ENCODE results near the gene CAPN5. TPM values are rescaled to one million over a fixed set of nuclear protein-coding genes. Genes with fewer than 3 reads are reported as not detected.
A peak's percentile ranks its signal among the peaks of the same experiment; 100 is the strongest.

Gene CAPN5
- total and polyA plus RNA-seq, 4 experiments from 2014 or later = 1.4 to 2.6 (median 1.7) TPM

DNA sequence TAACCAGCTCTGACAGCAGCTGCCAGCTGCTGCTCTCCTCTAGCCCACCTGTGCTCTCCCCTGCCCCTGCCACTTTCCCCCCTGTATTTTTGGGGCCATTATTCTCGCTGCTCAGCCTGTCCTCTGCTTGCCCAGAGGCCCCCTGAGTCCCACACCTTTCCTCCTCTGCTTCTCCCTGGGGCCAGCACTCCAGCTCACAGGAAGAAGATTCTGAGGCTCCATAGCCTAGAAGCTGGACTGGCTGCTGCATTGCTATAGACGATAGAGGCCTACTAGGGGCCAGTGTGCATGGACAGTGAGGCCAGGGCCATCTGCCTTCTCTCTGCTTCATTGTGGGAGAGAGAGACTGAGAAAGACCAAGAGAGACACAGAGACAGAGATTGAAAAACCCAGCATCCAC, 36.5 kb downstream of the CAPN5 start:
- intact Hi-C loops (cut with micrococcal nuclease) = no loop called here
- Mint-ChIP-seq H3K9me3 (no peaks in the 10 kb centered on the region), H3K4me3 (no peak overlapping the region), H3K36me3 (no peaks in the 10 kb centered on the region), H3K27ac (peak overlapping the region in 1 of 7 donors; percentile 77), H3K4me1 (peaks cover 0 to 2% (median 0%) of the 10 kb centered on the region in 4 donors), H3K27me3 (no peaks in the 10 kb centered on the region)
- DNase-seq = no peak
- no peaks in the 10 kb centered on the region for H3K27me3 ChIP-seq (ENCODE audit: insufficient read depth, low read length)
- H3K4me1 ChIP-seq (ENCODE audit: insufficient read depth, low read length) = no peaks in the 10 kb centered on the region
- no peak overlapping the region for H3K4me3 ChIP-seq (ENCODE audit: low read length in 2 of 2)
- POLR2A ChIA-PET (ENCODE audit: partially characterized antibody) = interaction anchor here (0.5 kb wide), 1 partner anchor 56 kb away, joined by 4 read pairs; no protein-coding TSS in a partner anchor
- H3K36me3 ChIP-seq (ENCODE audit: insufficient read depth, low read length) = no peaks in the 10 kb centered on the region
- no peaks in the 10 kb centered on the region for H3K9me3 ChIP-seq (ENCODE audit: control insufficient read depth in 1 of 2, low read length in 2 of 2)
- CTCF ChIA-PET (ENCODE audit: partially characterized antibody) = interaction anchor here (1.0 kb wide), 1 partner anchor 12 kb away, joined by 3 read pairs; no protein-coding TSS in a partner anchor
- no peak overlapping the region for H3K27ac ChIP-seq (ENCODE audit: low read depth, low read length)

DNA sequence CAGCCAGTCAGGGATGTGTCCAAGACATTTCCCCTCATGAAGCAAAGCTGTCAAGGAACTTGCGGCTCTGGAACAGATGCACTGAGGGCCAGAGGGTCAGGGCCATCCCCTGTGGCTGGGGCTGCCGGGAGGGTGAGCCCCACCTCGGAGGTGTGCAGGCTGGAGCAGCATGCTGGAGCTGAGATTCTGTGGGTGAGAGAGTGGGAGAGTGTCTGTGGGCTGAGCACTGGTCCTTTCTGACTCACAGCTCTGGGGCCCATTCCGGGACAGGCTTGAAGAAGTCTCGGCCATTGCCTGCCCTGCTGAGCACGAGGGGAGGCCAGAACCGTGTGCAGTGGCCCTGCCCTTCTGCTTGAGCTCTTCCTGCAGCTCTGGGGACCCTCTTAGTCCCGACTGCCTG, 38.0 kb downstream of the CAPN5 start:
- Histone ChIP-seq H3K9me3 (ENCODE audit: control insufficient read depth in 1 of 2, low read length in 2 of 2) (no peaks in the 10 kb centered on the region), H3K27ac (ENCODE audit: low read depth, low read length) (no peak overlapping the region), H3K36me3 (ENCODE audit: insufficient read depth, low read length) (no peaks in the 10 kb centered on the region), H3K4me3 (ENCODE audit: low read length in 2 of 2) (no peak overlapping the region), H3K27me3 (ENCODE audit: insufficient read depth, low read length) (no peaks in the 10 kb centered on the region), H3K4me1 (ENCODE audit: insufficient read depth, low read length) (no peaks in the 10 kb centered on the region)
- ChIA-PET POLR2A (ENCODE audit: partially characterized antibody) (no interaction called here), CTCF (ENCODE audit: partially characterized antibody) (no interaction called here)
- Mint-ChIP-seq H3K36me3 (no peaks in the 10 kb centered on the region), H3K27me3 (no peaks in the 10 kb centered on the region), H3K4me3 (no peak overlapping the region), H3K27ac (no peak overlapping the region), H3K9me3 (no peaks in the 10 kb centered on the region), H3K4me1 (peaks cover 0 to 2% (median 0%) of the 10 kb centered on the region in 4 donors)
- intact Hi-C loops (cut with micrococcal nuclease) = no loop called here
- DNase-seq = no peak

DNA sequence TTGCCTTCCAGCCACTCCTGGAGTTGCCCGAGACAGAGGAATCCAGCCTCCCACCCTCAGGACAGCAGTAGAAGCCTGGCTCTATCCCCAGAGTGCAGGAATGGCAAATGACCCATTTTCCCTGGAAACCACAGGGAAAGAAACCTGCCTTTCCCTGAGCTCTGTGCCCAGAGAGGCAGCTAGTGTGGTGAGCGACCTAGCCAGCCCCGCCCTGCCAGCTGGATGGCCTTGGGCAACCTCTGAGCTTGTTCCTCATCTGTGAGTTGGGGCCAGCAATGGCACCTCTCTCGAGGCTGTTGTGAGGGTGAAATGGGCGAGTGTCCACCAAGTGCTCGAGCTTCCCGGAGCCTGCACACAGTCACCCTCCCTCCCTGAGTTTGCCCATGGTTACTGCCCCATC, 39.5 kb downstream of the CAPN5 start:
- intact Hi-C loops (cut with micrococcal nuclease) = no loop called here
- Mint-ChIP-seq H3K27me3 (no peaks in the 10 kb centered on the region), H3K4me3 (no peak overlapping the region), H3K27ac (no peak overlapping the region), H3K9me3 (no peaks in the 10 kb centered on the region), H3K4me1 (no peaks in the 10 kb centered on the region), H3K36me3 (no peaks in the 10 kb centered on the region)
- POLR2A ChIA-PET (ENCODE audit: partially characterized antibody) = interaction anchor here (0.7 kb wide), 1 partner anchor 15 kb away, joined by 3 read pairs; no protein-coding TSS in a partner anchor
- Histone ChIP-seq H3K27me3 (ENCODE audit: insufficient read depth, low read length) (no peaks in the 10 kb centered on the region), H3K27ac (ENCODE audit: low read depth, low read length) (no peak overlapping the region), H3K36me3 (ENCODE audit: insufficient read depth, low read length) (no peaks in the 10 kb centered on the region), H3K4me1 (ENCODE audit: insufficient read depth, low read length) (no peaks in the 10 kb centered on the region), H3K9me3 (ENCODE audit: control insufficient read depth in 1 of 2, low read length in 2 of 2) (no peaks in the 10 kb centered on the region), H3K4me3 (ENCODE audit: low read length in 2 of 2) (no peak overlapping the region)
- CTCF ChIA-PET (ENCODE audit: partially characterized antibody) = interaction anchor here (1.3 kb wide), 1 partner anchor 15 kb away, joined by 5 read pairs; no protein-coding TSS in a partner anchor
- DNase-seq = peak in 1 of 5 donors; percentile 27

DNA sequence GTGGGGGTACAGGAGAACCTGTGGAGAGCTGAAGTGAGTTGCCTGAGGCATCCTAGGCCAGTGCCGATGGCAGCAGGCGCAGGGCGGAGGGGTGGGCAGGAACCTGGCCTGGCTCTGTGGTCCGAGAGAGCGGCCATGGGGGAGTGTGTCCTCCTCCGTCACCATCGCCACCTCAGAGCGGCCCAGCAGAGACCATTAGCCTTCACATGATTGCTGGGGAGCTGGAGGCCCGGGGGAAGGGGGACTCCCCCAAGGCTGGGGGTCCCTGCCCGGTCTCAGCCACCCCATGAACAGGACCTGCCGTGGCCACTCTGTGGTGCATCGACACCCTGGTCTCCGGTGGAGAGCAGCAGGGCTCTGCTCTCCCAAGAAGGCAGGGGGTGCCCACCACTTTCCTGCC, 40.0 kb downstream of the CAPN5 start:
- Histone ChIP-seq H3K9me3 (ENCODE audit: control insufficient read depth in 1 of 2, low read length in 2 of 2) (no peaks in the 10 kb centered on the region), H3K27ac (ENCODE audit: low read depth, low read length) (no peak overlapping the region), H3K4me1 (ENCODE audit: insufficient read depth, low read length) (no peaks in the 10 kb centered on the region), H3K27me3 (ENCODE audit: insufficient read depth, low read length) (no peaks in the 10 kb centered on the region), H3K36me3 (ENCODE audit: insufficient read depth, low read length) (no peaks in the 10 kb centered on the region), H3K4me3 (ENCODE audit: low read length in 2 of 2) (no peak overlapping the region)
- Mint-ChIP-seq H3K27me3 (no peaks in the 10 kb centered on the region), H3K9me3 (no peaks in the 10 kb centered on the region), H3K27ac (no peak overlapping the region), H3K36me3 (no peaks in the 10 kb centered on the region), H3K4me3 (no peak overlapping the region), H3K4me1 (no peaks in the 10 kb centered on the region)
- intact Hi-C loops (cut with micrococcal nuclease) = no loop called here
- ChIA-PET POLR2A (ENCODE audit: partially characterized antibody) (no interaction called here), CTCF (ENCODE audit: partially characterized antibody) (interaction anchor here (1.1 to 1.3 kb wide), 2 partner anchors 15 to 20 kb away, joined by 3 to 5 read pairs; no protein-coding TSS in a partner anchor)
- DNase-seq = no peak

DNA sequence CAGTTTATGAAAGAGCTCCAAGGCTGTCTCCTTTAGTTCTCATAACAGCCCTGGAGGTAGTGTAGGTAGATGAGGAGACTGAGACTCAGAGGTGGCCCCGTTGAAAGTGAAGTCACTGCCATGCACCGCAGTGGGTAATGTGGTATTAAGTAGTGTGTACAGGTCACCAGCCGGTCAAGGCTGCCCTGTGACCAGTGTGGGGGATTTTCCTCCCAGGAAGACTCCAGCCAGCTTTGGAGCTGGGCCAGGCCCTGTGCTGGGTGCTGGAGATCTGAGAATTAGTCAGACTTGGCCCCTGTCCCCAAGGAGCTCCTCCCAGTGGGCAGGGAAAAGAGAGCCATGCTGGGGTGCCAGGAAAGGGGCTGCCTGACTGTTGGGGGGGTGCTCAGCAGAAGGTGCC, 41.2 kb downstream of the CAPN5 start:
- H3K9me3 ChIP-seq (ENCODE audit: control insufficient read depth in 1 of 2, low read length in 2 of 2) = no peaks in the 10 kb centered on the region
- H3K4me3 Mint-ChIP-seq = no peak overlapping the region
- no peaks in the 10 kb centered on the region for H3K4me1 ChIP-seq (ENCODE audit: insufficient read depth, low read length)
- no peaks in the 10 kb centered on the region for H3K36me3 ChIP-seq (ENCODE audit: insufficient read depth, low read length)
- H3K27ac ChIP-seq (ENCODE audit: low read depth, low read length) = no peak overlapping the region
- no peaks in the 10 kb centered on the region for H3K4me1 Mint-ChIP-seq
- no peak for DNase-seq
- H3K27me3 ChIP-seq (ENCODE audit: insufficient read depth, low read length) = no peaks in the 10 kb centered on the region
- POLR2A ChIA-PET (ENCODE audit: partially characterized antibody) = no interaction called here
- CTCF ChIA-PET (ENCODE audit: partially characterized antibody) = interaction anchor here (1.1 kb wide), 1 partner anchor 19 kb away, joined by 3 read pairs; no protein-coding TSS in a partner anchor
- H3K36me3 Mint-ChIP-seq = no peaks in the 10 kb centered on the region
- H3K4me3 ChIP-seq (ENCODE audit: low read length in 2 of 2) = no peak overlapping the region
- intact Hi-C loops (cut with micrococcal nuclease) = no loop called here
- H3K27me3 Mint-ChIP-seq = no peaks in the 10 kb centered on the region
- H3K27ac Mint-ChIP-seq = no peak overlapping the region
- H3K9me3 Mint-ChIP-seq = no peaks in the 10 kb centered on the region

DNA sequence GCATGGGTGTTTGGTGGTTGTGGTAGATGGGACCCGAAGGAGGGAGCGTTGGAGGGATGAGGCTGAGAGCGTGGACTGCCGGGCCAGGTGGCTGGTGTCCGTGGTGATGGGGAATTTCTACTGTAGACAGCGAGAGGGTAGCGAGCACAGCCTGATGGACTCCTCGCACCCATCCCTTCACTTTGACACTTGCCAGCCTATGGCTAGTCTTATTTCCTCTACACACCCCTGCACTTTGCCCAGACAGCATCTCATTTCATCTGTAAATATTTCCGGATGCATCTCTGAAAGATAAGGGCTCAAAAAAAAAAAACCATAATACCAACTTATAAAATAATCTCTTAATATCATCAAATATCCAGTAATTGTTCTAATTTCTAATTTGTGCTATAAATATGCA, 41.7 kb downstream of the CAPN5 start:
- ChIA-PET CTCF (ENCODE audit: partially characterized antibody) (no interaction called here), POLR2A (ENCODE audit: partially characterized antibody) (no interaction called here)
- Histone ChIP-seq H3K27ac (ENCODE audit: low read depth, low read length) (no peak overlapping the region), H3K9me3 (ENCODE audit: control insufficient read depth in 1 of 2, low read length in 2 of 2) (no peaks in the 10 kb centered on the region), H3K36me3 (ENCODE audit: insufficient read depth, low read length) (no peaks in the 10 kb centered on the region), H3K27me3 (ENCODE audit: insufficient read depth, low read length) (no peaks in the 10 kb centered on the region), H3K4me3 (ENCODE audit: low read length in 2 of 2) (no peak overlapping the region), H3K4me1 (ENCODE audit: insufficient read depth, low read length) (no peaks in the 10 kb centered on the region)
- intact Hi-C loops (cut with micrococcal nuclease) = no loop called here
- Mint-ChIP-seq H3K27ac (peak overlapping the region in 1 of 7 donors; percentile 38), H3K36me3 (no peaks in the 10 kb centered on the region), H3K27me3 (no peaks in the 10 kb centered on the region), H3K4me1 (peaks cover 0 to 1% (median 0%) of the 10 kb centered on the region in 4 donors), H3K9me3 (no peaks in the 10 kb centered on the region), H3K4me3 (no peak overlapping the region)
- no peak for DNase-seq

DNA sequence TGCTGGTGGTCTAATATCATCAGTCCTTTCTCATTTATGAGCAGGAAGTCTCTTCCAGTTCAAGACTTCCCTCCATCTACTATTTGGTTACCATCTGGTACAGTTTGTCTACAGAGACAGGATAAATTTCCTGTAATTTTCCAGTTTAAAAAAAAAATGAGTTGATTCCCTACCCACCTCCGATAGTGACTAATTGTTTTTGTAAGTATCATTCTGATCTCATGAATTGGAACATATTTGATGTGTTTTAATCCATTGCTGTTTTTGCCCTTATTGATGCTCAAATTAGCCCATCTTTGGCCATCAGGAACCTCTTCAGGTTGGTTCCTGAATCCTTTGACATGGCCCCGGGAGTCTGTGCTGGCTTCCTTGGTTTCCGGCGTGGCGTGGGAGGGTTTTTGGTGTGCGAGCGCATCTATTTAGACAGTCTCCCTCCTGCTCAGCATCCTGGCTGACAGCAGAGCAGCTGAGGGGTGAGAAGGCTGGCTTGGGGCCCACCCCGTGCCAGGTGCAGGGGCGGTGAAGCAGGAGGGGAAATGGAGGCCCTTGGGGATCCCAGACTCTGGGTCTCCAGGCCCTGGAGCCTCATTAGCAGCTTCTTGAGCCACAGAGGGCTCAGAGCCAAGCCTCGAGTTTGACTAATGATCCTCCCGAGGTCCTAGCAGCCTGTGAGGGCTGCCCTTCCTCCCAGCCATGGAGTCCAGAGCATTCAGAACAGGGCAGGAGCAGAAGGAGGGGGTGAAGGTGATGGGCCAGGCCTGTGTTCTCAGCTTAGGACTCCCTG, 42.7 kb downstream of the CAPN5 start:
- ChIA-PET POLR2A (ENCODE audit: partially characterized antibody) (no interaction called here), CTCF (ENCODE audit: partially characterized antibody) (interaction anchor here (0.8 to 1.5 kb wide), 2 partner anchors 18 to 62 kb away, joined by 3 to 7 read pairs; partner anchors contain the start of gene MYO7A)
- Histone ChIP-seq H3K4me3 (ENCODE audit: low read length in 2 of 2) (no peak overlapping the region), H3K9me3 (ENCODE audit: control insufficient read depth in 1 of 2, low read length in 2 of 2) (no peaks in the 10 kb centered on the region), H3K4me1 (ENCODE audit: insufficient read depth, low read length) (no peaks in the 10 kb centered on the region), H3K27me3 (ENCODE audit: insufficient read depth, low read length) (no peaks in the 10 kb centered on the region), H3K36me3 (ENCODE audit: insufficient read depth, low read length) (no peaks in the 10 kb centered on the region), H3K27ac (ENCODE audit: low read depth, low read length) (no peak overlapping the region)
- no peak overlapping the region for H3K4me3 Mint-ChIP-seq
- H3K4me1 Mint-ChIP-seq = peaks cover 0 to 2% (median 0%) of the 10 kb centered on the region in 4 donors
- peak overlapping the region in 1 of 7 donors; percentile 7 for H3K27ac Mint-ChIP-seq
- H3K36me3 Mint-ChIP-seq = no peaks in the 10 kb centered on the region
- no peaks in the 10 kb centered on the region for H3K9me3 Mint-ChIP-seq
- no peaks in the 10 kb centered on the region for H3K27me3 Mint-ChIP-seq
- intact Hi-C loops (cut with micrococcal nuclease) = no loop called here
- no peak for DNase-seq
